Activated CD4-positive, alpha-beta T cell treated with anti-CD3 and anti-CD28 coated beads for 24 hours (primary cell): ENCODE measurements around the gene MATN4.

Experiments used
- DNase-seq, 2 donors: peaks; one replicate each; pipeline ENCODE4 v3.0.0-alpha.2; 2020; ENCODE audit warnings: low read depth in 2 of 2

Gene MATN4

GRCh38 chr20:45290677-45291355 is 17.3 kb downstream of the MATN4 start:
- peak; percentile 51 to 62 for DNase-seq

- DNase-seq: no peak
Measured at GRCh38 chr20:45289942-45290676, 18.0 kb downstream of the MATN4 start.

GRCh38 chr20:45288860-45289259 is 19.2 kb downstream of the MATN4 start:
- no peak for DNase-seq

GRCh38 chr20:45288376-45288775 is 19.7 kb downstream of the MATN4 start:
- no peak for DNase-seq

- DNase-seq: no peak
Measured at GRCh38 chr20:45283551-45284057, 24.5 kb downstream of the MATN4 start.

GRCh38 chr20:45282700-45283550 is 25.2 kb downstream of the MATN4 start:
- DNase-seq: no peak

GRCh38 chr20:45279992-45280391 is 28.1 kb downstream of the MATN4 start:
- DNase-seq: no peak

GRCh38 chr20:45275338-45275737 is 32.8 kb downstream of the MATN4 start:
- DNase-seq: no peak

- DNase-seq: no peak
Measured at GRCh38 chr20:45269754-45270270, 38.3 kb downstream of the MATN4 start.

- no peak for DNase-seq
Measured at GRCh38 chr20:45269056-45269455, 39.0 kb downstream of the MATN4 start.

- DNase-seq: no peak
Measured at GRCh38 chr20:45268531-45268930, 39.6 kb downstream of the MATN4 start.

GRCh38 chr20:45266977-45267376 is 41.1 kb downstream of the MATN4 start:
- no peak for DNase-seq

GRCh38 chr20:45263556-45264266 is 44.4 kb downstream of the MATN4 start:
- DNase-seq: no peak

GRCh38 chr20:45258664-45259063 is 49.4 kb downstream of the MATN4 start:
- no peak for DNase-seq

- DNase-seq: no peak
Measured at GRCh38 chr20:45258259-45258658, 49.8 kb downstream of the MATN4 start.

GRCh38 chr20:45257711-45258110 is 50.4 kb downstream of the MATN4 start:
- DNase-seq: no peak

- no peak for DNase-seq
Measured at GRCh38 chr20:45257161-45257560, 50.9 kb downstream of the MATN4 start.

GRCh38 chr20:45254383-45255262 is 53.5 kb downstream of the MATN4 start, which contains the start of gene SLPI:
SLPI (minus strand) TSS chr20:45254564; CDS start chr20:45254543, 21 bp downstream.
- DNase-seq: no peak

- DNase-seq: no peak
Measured at GRCh38 chr20:45253261-45253660, 54.8 kb downstream of the MATN4 start.

GRCh38 chr20:45251884-45252560 is 56.1 kb downstream of the MATN4 start:
- no peak for DNase-seq
